Kasumi-1 (cell line): ENCODE results near the gene NRXN3.

Source experiments
- DNase-seq, 2 experiments: peaks; one replicate each; lab custom pipeline; 2025; lab: John Stamatoyannopoulos, UW

The NRXN3 gene

GRCh38 chr14:79693935-79694334 is 1523.8 kb downstream of the NRXN3 start:
- no peak for DNase-seq

DNA sequence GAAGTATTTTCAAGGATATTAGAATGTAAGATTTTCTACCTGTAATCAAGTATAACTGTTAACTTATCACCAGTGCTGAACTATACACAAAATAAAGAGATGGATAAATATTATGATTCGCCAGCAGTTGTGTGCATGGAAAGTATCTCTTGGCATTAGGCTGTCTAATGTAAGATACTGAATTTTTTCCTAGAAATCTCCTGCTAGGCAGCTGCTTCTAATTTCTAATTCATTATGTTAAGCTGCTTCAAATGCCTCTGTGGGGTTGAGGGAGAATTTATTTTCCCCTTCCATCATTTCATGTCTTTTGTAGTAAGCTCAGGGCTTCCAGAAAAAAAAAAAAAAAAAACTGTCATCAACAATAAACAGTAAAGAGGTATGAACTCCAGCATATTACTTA is 1525.1 kb downstream of the NRXN3 start:
- no peak for DNase-seq

DNA sequence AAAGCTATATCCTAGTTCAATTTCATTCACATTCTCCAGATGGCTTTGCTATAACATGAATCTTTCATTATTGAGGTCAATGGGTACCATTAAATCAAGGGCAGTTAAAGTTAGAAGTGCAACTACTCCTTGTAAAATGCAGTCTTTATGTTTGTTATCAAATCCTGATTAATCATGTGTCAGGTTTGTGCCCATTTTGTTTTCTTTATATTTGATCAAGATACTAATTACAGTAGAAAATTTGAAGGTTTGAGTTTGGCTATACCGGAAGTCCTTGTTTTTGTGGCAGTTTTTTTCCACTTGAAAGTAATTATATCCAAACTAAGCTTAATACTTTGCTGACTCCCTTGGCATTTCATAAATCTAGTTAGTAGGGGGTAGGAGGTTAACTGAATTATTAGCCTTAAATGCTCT is 1528.1 kb downstream of the NRXN3 start:
- DNase-seq: no peak

DNA sequence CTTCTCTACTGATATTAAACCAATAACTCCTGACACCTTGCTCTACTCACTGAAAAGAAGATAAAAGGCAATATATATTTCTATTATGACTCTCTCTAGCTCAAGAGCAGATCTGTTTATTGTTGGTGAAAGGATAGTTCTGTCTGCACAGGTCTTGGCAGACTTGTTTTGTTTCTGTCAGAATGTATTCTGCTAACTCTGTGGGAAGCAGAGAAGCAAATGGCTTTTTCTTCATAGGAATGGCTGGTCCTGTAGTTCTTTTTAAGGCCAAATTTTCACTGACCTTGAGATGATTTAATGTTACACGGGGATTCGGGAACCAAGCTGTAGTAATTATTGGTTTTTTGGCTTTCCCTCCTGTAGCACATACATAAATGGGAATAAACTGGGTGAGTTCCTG is 1529.0 kb downstream of the NRXN3 start:
- no peak for DNase-seq

DNA sequence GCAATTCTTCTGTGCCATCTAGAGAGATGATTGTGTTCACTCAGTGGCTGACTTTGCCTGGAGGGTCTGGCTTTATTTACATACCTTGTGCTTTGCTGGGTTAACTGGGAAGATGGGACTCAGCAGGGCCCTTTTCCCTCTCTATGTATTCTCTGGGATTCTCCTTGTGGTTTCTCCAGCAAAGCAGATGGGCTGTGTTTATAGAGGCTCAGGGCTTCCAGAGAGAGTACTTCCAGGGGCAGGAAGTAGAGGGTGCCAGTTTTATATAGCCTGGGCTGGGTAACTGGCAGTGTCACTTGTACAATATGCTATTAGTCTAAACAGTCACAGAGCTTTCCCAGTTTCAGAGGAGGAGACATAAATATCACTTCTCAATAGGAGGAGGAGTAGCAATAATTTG is 1531.2 kb downstream of the NRXN3 start:
- no peak for DNase-seq

- DNase-seq: no peak
Measured at GRCh38 chr14:79702197-79702596, 1532.0 kb downstream of the NRXN3 start.

DNA sequence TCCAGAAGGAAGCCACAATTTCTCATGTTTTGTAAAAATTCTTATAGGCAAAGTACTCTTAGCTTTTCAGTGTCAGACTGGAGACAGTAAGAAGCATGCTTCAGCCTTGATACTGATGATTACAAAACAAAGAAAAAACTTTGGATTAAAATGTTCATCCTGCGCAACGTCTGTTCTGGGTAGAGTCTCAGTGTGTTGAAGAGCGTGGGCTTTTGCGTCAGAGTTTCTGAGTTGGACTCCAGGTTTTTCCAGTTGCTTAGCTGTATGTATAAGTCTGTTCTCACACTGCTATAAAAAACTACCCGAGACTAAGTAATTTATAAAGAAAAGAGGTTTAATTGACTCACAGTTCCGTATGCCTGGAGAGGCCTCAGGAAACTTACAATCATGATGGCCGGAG is 1533.0 kb downstream of the NRXN3 start:
- DNase-seq: no peak

- DNase-seq: no peak
Measured at GRCh38 chr14:79704041-79704807, 1534.1 kb downstream of the NRXN3 start.

DNA sequence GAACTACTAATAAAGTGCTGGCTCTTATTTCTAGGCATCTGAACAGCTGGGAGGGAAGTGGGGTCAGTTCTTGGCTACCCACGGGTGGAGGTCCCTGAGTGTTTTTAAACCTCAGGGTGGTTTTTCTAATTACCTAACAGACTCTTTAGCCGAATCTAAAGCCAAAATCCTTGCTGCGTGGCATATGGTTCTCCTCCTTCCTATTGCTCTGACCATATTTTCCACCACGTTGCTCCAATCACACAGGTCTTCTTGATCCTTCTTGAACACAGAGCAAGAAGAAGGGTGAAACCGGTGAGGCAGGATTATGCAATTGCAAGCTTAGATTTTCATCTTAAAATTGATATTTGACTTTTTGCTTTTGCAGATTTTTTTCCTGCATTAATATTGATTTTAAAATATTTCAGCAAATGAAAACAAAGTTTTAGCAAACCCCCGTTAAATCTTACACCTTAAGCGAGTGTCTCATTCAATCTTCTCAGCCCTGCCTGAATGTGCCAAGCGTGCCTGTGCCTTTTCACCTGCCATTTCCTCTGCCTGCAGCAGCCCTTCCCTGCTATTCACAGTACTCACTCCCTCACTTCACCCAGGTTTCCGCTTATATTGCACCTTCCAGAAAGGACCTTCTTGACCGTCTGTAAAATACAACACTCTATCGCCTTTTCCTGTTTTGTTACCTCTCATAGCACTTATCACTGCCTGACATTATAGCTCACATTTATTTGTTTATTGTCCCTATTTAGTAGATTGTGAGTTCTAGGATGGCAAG is 1535.1 kb downstream of the NRXN3 start:
- no peak for DNase-seq

GRCh38 chr14:79706382-79706781 is 1536.2 kb downstream of the NRXN3 start:
- no peak for DNase-seq

GRCh38 chr14:79708426-79709388 is 1538.5 kb downstream of the NRXN3 start:
- DNase-seq: no peak

DNA sequence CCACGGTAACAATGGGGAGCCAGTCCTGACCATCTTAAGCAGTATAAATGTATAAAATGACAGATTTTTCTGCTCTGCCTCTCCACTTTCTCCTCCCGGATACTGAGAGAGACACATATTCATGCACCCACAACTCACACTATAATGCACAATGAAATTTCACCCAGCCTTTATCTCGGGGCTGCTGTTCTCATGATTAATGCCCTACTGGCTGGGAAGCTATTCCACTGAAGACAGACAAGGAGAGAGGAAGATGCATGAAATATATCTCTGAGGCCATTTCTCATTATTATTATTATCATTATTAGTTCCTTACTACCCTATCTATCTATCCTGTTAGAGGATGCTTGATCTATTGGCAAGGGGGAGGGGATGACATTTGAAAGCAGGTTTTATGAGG is 1539.4 kb downstream of the NRXN3 start:
- DNase-seq: no peak

GRCh38 chr14:79712302-79712950 is 1542.3 kb downstream of the NRXN3 start:
- no peak for DNase-seq

DNA sequence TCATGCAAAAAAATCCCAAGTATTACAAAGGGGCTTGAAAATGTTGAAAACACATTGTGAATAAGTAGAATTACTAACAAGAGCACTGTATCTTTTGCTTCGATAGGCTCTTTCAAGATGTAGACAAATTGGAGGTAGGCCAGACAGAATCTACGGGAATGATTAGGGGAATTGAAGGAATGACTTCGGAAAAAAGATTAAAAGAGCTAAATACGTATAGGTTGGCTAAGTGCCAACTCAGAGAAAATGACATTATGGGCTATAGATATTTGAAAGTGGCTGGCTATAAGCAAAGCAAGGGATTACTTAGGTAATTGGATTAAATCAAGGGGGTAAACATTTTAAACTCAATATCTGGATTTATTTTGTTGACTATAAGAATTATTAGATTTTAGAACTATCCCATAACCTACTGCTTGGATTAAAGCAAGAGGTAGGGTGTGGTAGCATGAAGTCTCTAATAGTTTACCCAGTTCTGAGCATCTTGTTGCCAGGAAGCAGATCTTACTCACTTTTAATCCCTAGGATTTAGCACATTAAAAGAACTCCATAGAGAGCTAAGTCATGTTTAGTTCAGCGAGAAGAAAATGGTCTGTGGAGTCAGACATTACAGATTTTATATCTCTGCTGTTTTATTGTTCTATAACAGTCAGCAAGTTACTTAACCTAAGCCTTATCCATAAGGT is 1551.4 kb downstream of the NRXN3 start:
- no peak for DNase-seq

DNA sequence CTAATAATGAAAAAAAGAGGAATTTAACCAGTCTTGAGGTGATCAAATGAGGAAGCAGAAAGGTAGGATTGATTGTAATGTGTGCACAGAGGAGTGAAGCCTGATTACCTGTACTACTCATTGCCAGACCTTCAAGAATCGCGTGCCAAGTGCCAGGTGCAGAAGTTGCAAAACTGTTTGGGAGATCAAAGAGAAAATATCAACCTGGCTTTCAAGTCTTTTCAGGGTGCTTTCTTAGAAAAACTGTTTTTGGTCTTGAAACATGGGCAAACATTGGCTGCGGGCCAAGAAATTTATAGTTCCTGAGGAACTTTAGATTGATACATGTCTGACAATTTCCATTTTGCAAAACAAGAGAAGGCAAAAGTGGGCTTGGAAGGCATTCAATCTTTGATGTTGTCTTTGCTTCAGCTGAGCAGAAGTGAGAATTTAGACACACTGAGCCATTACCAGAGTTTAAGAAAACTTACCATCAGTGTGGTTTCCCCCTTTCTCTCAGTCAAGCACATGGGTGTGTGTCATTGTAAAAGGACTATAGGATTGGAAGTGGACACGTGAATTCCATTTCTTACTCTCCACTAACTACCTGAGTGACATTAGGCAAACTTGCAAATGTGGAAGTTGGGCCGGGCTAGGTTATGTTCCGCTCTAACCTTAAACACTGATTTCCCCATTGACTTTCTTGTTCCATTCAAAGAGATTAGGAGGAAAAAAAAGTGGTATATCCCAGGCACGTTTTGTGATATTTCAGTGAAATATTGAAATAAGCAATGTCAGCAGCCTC is 1555.0 kb downstream of the NRXN3 start:
- DNase-seq: no peak

- no peak for DNase-seq
Measured at GRCh38 chr14:79727900-79728299, 1557.7 kb downstream of the NRXN3 start.

GRCh38 chr14:79728331-79728730 is 1558.2 kb downstream of the NRXN3 start:
- no peak for DNase-seq

DNA sequence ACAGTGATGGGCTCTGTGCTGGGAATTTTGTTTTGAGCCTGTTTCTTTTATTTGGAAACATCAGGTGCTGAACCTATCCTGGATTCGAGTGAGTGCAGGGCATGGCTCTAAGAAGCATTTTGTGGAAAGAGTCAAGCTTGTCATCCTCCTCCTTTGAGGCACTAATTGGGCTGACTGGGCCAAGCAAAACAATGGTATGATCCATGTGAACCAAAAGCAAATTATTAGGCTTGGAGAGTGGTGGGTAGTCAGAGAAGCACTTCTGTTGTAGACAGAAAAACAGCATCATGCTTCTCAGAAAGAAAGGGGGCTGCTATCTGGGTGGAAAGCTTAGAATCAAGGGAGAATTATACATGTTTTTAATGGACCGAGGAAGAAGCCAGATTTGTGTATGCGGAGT is 1559.6 kb downstream of the NRXN3 start:
- DNase-seq: no peak

DNA sequence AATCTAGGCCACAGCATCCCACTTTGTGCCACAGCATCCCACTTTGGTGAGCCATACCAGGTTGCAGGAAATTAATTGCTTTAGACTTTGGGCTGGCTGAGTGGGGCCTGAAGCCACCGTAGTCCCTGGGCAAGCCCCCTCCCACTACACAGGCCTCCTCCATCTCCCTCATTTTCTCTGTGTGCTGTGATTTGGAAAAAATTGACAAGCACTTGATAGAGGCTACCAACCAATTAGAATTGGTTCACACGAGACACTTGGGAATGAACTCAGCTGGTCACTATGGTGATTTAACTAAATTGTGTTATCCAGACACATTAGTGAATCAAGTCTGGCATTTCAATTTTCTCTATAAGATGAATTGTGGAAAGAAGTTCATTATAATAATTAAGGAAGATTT is 1560.0 kb downstream of the NRXN3 start:
- DNase-seq: no peak

GRCh38 chr14:79730953-79731352 is 1560.8 kb downstream of the NRXN3 start:
- peak; percentile 6 to 28 for DNase-seq
